ENCODE data around the gene PARD3B. TPM values are rescaled to one million over a fixed set of nuclear protein-coding genes. Genes with fewer than 3 reads are reported as not detected.

The PARD3B gene
- total RNA-seq, 1 donor from 2014 or later = 18.4 TPM

- Mint-ChIP-seq H3K36me3 (ENCODE audit: low read depth) (no peaks in the 10 kb centered on the region), H3K27me3 (ENCODE audit: low read depth) (no peaks in the 10 kb centered on the region), H3K27ac (ENCODE audit: unreplicated experiment) (no peak overlapping the region), H3K4me1 (peaks cover 24% of the 10 kb centered on the region), H3K4me3 (no peak overlapping the region), H3K9me3 (peaks cover 2% of the 10 kb centered on the region)
- TF ChIP-seq CTCF (conservative IDR thresholded peaks at IDR 0.05) = no peak
- no peak for DNase-seq (ENCODE audit: low read depth, low spot score)
These were observed 477.6 kb downstream of the PARD3B start for GRCh38 chr2:205022841-205023240.

- H3K27me3 Mint-ChIP-seq (ENCODE audit: low read depth) = no peaks in the 10 kb centered on the region
- peaks cover 5% of the 10 kb centered on the region for H3K9me3 Mint-ChIP-seq
- H3K4me1 Mint-ChIP-seq = peaks cover 31% of the 10 kb centered on the region
- H3K27ac Mint-ChIP-seq (ENCODE audit: unreplicated experiment) = no peak overlapping the region
- H3K36me3 Mint-ChIP-seq (ENCODE audit: low read depth) = no peaks in the 10 kb centered on the region
- no peak overlapping the region for H3K4me3 Mint-ChIP-seq
- no peak for TF ChIP-seq CTCF (conservative IDR thresholded peaks at IDR 0.05)
- DNase-seq (ENCODE audit: low read depth, low spot score) = no peak
These were observed 479.7 kb downstream of the PARD3B start for GRCh38 chr2:205024822-205025518.

GRCh38 chr2:205025580-205026240, 480.4 kb downstream of the PARD3B start:
- no peaks in the 10 kb centered on the region for H3K36me3 Mint-ChIP-seq (ENCODE audit: low read depth)
- H3K27me3 Mint-ChIP-seq (ENCODE audit: low read depth) = no peaks in the 10 kb centered on the region
- no peak overlapping the region for H3K4me3 Mint-ChIP-seq
- no peak for DNase-seq (ENCODE audit: low read depth, low spot score)
- H3K27ac Mint-ChIP-seq (ENCODE audit: unreplicated experiment) = no peak overlapping the region
- peaks cover 31% of the 10 kb centered on the region for H3K4me1 Mint-ChIP-seq
- no peak for TF ChIP-seq CTCF (conservative IDR thresholded peaks at IDR 0.05)
- H3K9me3 Mint-ChIP-seq = peaks cover 5% of the 10 kb centered on the region

- DNase-seq (ENCODE audit: low read depth, low spot score) = no peak
- no peak for TF ChIP-seq CTCF (conservative IDR thresholded peaks at IDR 0.05)
- Mint-ChIP-seq H3K27ac (ENCODE audit: unreplicated experiment) (no peak overlapping the region), H3K9me3 (peaks cover 5% of the 10 kb centered on the region), H3K27me3 (ENCODE audit: low read depth) (no peaks in the 10 kb centered on the region), H3K4me3 (no peak overlapping the region), H3K4me1 (peaks cover 25% of the 10 kb centered on the region), H3K36me3 (ENCODE audit: low read depth) (no peaks in the 10 kb centered on the region)
These were observed 485.4 kb downstream of the PARD3B start for GRCh38 chr2:205030695-205031094.

- DNase-seq (ENCODE audit: low read depth, low spot score) = no peak
- Mint-ChIP-seq H3K9me3 (peaks cover 5% of the 10 kb centered on the region), H3K27me3 (ENCODE audit: low read depth) (no peaks in the 10 kb centered on the region), H3K4me1 (peaks cover 21% of the 10 kb centered on the region), H3K4me3 (no peak overlapping the region), H3K36me3 (ENCODE audit: low read depth) (no peaks in the 10 kb centered on the region), H3K27ac (ENCODE audit: unreplicated experiment) (no peak overlapping the region)
- no peak for TF ChIP-seq CTCF (conservative IDR thresholded peaks at IDR 0.05)
These were observed 486.8 kb downstream of the PARD3B start for GRCh38 chr2:205032093-205032551.

Data from neural crest cell (in vitro differentiated cells).